DMS53 treated with DMSO at 0.1 percent for 48 hours (cell line): ENCODE data around the gene SLC30A7.
"Not testable (repeated sequence)": the region's sequence is repeated elsewhere in the genome, so short reads cannot be mapped to it uniquely, and the experiment has no call there.

Source experiments
- DNase-seq: peaks from one replicate; lab custom pipeline; 2025; ENCODE audit not compliant: unreplicated experiment; lab: John Stamatoyannopoulos, UW

SLC30A7 gene, protein sequence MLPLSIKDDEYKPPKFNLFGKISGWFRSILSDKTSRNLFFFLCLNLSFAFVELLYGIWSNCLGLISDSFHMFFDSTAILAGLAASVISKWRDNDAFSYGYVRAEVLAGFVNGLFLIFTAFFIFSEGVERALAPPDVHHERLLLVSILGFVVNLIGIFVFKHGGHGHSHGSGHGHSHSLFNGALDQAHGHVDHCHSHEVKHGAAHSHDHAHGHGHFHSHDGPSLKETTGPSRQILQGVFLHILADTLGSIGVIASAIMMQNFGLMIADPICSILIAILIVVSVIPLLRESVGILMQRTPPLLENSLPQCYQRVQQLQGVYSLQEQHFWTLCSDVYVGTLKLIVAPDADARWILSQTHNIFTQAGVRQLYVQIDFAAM

DNA sequence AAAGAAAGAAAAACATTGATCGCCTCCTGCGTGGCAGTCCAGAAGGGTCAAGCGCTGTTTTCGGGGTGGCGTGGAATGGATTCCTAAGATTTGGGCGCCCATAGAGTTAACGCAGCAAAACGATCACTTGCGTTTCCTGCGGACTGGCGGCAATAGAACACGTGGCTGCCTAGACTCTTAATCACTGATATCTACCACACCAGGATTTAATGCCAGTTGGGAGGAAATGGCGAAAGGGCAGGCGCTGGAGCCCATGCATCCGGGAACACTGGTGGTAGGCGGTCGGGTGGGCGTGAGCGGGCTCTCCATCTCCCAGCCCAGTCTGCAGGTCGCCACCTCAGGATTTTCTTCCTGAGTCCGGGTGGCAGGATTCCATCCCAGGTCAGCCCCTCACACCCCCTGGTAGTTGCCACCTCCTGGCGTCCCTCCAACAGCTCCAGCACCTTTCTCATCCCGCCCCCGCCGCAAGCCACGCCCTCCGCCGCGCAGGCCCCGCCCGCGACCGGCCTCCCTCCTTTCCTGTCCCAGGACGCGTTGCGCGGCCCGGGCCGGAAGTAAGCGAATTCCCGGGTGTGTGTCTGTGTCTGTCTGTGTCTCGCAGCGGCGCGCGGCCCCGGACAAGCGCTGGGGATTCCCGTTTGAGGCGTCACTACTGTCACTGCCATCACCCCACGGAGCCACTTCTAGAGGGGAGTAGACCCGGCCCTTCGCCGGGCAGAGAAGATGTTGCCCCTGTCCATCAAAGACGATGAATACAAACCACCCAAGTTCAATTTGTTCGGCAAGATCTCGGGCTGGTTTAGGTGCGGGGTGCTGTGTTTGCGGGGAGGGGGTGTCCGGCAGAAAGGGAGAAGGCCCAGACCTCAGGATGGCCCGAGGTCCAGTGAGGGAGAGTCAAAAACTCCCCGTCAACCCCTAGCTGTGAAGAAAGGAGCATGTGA lies at the start of gene SLC30A7:
TSS of gene SLC30A7 (plus strand) at position 551 of the 941 bp plus-strand sequence. CDS start at position 724, 173 bp downstream.
- peak; percentile 99 for DNase-seq

DNA sequence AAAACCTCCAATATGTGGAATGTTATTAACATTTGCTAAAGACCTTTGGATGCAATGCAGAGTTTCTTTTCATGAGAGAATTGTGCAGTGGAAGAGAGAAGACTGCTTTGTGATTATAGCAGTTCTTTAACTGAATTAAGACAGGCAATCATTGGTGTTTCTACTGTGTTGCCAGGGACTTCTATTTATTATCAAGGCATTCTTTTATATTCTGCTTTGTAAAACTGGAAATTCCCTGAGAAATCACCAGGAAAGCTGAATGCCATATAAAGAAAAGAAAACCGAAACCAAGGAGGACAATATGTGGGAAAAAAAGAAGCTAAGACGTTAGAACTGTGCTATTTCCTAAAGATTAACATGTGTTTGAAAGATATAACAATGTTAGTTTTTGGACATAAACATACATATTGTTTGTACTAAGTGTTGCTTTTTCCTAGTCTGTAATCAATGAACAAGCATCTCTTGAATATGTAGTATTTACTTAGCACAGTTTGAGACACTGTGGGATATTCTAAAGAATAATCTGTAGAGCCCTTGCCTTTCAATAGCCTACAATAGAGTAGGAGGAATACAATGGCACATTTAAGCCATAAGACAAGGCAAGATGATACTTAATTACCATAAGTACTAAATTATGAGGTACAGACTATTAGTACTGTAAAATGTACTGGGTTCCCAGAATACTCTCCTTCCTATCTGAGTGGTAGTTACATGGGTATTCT lies 48.4 kb upstream of the SLC30A7 start:
- no peak for DNase-seq

DNA sequence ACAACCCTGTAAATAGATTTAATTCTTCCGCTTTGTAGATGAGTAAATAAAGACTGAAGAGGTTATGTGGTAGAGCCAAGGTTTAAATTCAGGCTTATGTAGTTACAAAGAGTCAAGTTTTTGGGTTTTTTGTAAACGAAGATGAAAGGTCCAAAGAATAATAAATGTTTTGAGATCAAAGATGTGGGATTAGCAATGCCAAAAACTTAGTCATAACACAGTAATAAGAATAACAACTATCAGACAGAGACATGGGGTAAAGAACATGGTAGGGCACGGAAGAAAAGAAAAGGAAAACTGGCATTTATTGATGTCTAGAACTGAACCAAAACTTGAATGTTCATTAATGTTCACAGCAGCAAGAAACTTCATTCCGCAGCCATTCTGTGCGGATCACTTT lies 44.2 kb upstream of the SLC30A7 start:
- no peak for DNase-seq

DNA sequence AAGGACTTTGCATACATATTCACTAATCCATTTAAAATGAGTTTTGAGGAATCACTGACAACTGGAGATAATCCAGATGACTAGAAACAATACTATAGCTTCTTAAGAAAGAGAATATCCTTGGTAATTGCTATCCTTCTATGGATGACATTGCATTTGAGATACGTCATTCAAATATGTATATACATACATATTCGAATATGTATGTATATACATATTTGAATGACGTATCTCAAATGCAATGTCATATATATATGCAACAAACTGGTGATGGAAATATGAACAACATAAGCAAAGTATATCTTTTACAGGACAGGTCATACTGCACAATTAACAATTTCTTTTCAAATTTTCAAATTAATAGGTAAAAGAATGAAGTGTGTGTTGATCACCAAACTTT lies 42.9 kb upstream of the SLC30A7 start:
- no peak for DNase-seq

DNA sequence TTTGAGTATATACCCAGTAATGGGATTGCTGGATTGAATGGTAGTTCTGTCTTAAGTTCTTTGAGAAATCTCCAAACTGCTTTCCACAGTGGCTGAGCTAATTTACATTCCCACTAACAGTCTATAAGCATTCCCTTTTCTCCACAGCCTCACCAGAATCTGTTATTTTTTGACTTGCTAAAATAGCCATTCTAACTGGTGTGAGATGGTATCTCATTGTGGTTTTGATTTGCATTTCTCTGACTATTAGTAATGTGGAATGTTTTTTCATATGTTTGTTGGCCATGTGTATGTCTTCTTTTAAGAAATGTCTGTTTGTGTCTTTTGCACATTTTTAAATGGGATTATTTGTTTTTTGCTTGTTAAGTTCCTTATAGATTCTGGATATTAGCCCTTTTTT lies 40.8 kb upstream of the SLC30A7 start:
- DNase-seq, result not testable (repeated sequence)

DNA sequence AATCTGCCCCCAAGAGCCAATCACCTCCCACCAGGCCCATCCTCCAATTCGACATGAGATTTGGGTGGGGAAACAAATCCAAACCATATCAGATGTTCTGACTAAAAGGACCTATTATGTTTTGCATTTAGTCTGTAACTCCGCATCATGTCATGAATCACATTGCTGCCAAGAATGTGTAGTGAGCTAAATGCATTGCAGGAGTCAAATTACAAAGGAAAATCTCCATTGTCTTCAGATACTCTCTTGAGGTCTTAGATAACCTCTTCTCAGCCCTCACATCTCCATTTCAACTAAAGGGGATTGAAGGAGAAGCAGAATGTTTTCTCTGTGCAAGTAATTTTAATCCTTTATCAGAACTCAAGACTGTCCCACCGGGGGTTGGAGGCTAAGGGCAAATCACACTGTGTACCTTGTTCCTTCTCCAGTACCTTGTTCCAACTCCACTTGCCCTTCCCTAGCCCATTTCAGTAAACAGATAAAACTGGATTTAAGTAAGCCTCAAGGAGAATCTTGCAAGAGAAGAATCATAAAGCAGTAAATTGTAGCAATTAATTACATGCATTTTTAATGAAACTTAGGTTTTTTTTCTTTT lies 35.4 kb upstream of the SLC30A7 start:
- DNase-seq, result no peak

DNA sequence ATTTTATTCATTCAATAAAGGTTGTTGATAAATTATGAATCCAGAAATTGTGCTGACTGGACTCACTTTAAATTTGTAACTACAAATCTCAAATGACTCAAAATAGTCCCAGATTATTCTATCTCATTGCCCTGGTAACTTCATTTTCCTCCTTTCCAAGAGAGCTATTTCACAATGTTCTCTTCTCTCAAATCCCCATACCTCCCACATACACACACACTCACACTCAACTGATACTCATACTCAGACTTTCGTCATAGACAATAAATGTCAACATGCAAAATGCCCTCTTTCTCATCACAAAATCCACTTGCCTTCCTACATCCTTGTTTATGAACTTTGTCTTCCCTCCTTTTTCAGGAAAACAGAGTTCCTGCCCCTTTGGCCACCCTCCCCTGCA lies 34.5 kb upstream of the SLC30A7 start:
- no peak for DNase-seq

DNA sequence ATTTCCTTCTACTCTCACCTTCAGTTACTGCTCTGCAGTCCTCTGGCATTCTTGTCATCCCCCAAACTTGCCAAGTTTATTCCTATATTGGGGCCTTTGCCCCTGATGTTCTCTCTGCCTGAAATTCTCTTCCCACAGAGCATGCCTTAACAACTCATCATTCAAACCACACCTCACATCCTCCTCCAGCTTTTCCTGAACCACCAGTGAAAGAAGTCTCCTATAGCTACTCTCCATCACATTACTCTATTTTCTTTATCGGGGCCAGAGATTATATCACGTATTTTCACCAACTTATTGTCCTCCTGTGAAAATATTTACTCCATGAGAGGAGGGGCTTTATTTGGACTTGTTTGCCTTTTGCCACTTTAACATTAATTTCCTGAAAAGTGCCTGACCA lies 33.3 kb upstream of the SLC30A7 start:
- DNase-seq, result no peak

DNA sequence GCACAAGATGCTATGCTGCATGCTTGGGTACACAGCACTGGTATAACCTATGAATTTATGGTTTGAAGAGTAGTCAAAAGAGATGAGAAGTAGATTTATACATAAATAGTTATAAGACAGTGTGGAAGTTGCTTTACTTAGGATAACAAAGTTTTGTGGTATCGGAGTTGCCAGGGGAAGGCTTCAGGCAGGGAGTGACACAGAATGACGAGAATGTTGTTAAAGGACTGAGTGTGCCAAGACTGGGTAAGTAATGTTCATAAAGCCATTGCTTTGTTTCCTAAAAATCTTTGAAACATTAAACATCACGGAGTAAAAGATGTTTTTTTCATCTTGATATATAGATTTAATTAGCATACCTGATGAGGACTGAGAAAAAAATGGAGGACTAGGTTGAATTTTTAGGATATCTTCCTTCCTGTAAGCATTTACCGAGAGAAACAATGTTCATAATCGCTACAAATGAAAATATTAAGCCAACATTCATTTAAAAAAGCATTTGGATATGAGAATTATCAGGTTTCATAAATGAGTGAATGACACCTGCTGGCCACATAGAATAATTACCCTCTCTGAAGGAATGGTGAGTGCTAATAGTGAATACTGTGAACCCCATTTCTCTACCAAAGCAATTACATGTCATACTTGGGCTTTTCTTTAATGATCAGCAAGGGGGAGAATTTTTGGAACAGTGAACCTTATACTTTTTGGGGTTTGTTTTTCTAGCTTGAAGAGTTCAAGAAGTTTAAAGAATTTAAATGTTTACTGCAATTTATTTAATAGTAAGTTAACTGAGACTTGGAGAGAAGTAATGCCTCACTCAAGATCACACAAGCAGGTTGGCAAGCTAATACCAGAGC lies 29.6 kb upstream of the SLC30A7 start:
- peak; percentile 79 for DNase-seq

DNA sequence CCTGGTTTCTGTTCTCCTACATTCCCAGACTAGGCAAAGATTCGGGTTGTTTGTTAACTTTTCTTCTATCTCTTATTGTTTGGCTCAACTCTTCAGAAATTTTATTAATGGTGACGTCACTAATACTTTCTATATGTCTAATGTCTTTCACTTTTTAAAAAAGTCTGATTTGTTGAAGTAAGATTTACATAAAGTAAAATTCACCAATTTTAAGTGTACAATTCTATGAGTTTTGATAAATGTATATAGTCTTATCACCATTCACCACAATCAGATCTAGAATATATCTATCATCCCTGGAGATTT lies 29.0 kb upstream of the SLC30A7 start:
- DNase-seq, result no peak

DNA sequence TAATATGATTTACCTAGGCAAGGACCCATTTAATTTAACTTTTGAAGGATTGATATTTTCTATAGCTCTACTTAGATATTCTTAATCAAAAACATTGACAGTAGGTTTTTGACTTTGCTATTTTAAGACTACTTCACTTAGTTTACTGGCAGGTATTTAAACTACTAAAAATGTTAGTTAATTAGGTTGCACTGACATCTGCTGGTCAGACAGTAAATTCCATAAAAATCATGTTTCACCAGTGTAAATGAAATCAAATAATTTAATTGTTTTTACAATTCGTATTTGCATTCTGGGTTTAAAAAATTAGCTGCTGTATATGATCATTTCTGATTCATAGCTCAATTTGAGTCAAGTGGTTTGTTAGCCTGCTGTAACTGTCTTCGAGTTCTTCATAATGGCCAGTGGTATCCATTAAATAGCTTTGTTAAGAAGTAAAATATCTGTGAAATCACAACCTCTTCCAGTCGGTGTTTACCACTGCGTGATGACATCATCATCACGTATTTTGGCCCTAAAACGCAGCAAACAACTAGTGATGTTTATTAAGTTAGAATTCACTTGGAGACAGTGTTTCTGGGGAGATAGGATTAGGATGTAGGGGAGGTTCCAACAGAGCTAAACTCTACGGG lies 27.4 kb upstream of the SLC30A7 start:
- DNase-seq, result peak; percentile 71

DNA sequence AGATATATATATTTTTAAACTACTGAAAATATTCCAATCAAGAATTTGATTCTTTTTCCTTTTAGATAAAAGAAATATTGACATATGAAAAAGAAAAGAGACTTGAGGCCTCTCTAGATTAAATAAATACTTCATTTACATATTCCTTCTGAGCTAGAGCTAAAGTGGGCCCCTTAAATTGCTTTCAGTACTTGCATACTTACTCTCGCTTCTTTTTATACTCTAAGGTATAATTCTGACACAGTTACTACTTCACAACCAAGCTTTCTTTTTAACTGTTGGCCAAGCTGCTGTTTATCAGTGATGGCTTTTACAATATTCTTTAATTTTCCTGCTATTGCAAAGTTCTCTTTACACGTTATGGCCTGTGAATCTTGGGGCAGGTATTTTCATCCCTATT lies 25.9 kb upstream of the SLC30A7 start:
- DNase-seq, result no peak

DNA sequence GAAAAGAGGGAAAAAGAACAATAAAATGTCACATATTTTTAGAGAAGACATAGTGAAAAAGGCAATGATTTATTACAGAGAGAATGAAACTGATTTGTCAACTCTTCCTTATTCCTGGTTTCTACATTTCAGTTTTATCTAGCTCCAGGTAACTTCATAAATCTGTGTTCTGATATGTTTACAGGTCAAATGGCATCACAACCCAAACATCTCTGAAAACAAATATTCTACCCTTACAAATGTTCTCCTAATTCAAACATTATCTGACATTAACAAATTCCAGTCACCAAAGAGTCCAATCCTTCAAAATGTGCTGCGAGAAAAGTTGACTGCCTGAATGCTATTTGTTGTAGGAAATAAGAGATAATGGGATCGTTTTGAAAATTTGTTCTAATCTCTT lies 21.5 kb upstream of the SLC30A7 start:
- no peak for DNase-seq

DNA sequence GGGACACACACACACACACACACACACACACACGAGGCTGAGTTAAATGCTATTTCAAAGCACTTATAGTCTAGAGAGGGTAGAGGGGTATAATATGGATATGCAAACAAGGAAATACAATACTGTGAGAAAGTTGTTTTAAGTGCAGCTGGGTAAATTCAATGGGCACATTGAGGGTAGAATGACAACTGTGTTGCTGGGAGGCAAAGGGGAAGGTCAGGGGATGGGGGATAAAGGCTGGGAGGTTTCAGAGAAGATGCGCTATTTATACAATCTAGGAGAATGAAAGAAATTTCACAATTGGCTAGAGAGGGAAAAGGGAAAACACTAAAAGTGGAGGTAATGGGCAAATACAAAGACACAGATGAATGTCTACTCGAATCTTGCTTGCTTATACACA lies 20.7 kb upstream of the SLC30A7 start:
- peak; percentile 99 for DNase-seq

DNA sequence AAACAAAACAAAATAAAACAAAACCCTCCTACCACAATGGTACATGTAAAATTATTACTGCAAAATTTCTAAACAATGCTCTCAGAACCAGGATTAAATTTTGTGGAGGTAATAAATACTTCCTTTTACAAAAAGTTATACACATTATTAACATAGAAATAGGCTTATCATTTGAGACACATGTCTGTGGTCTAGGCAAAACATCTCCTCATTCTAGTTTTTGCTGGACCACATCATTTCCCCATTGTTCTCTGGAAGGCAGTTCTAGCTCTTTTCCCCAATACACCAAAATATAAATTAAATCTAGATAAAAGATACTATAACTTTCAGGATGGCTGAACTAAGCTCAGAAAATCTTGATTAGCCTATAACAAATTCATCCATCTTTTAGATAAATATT lies 19.6 kb upstream of the SLC30A7 start:
- no peak for DNase-seq

DNA sequence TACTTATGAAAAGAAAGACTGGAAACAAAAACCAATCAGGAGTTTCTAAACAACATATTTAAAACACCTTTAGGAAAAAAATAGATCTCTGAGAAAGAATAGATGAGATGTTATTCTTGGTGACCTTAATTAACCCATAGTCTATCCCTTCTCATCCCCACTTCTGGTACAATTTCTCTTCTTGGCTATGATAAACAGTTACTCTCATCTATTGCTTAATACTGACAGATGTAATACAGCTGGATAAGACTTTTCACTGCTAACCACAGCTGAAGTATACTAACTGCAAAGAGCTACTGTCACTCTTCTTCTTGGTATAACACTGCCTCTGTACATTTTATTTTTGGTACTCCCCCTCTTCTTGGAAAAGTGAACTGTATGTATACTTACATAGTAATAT lies 16.5 kb upstream of the SLC30A7 start:
- no peak for DNase-seq

DNA sequence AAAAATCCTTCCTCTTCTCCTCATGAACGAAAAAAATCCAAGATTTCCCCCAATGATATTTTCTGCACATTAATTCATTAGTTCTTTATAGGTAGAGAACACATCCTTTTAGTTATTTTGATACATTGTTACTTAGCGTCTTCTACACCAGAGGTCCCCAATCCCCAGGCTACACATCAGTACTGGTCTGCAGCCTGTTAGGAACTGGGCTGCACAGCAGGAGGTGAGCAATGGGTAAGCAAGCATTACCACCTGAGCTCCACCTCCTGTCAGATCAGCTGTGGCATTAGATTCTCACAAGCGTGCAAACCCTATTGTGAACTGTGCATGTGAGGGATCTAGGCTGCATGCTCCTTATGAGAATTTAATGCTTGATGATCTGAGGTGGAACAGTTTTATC lies 14.2 kb upstream of the SLC30A7 start:
- DNase-seq, result no peak

DNA sequence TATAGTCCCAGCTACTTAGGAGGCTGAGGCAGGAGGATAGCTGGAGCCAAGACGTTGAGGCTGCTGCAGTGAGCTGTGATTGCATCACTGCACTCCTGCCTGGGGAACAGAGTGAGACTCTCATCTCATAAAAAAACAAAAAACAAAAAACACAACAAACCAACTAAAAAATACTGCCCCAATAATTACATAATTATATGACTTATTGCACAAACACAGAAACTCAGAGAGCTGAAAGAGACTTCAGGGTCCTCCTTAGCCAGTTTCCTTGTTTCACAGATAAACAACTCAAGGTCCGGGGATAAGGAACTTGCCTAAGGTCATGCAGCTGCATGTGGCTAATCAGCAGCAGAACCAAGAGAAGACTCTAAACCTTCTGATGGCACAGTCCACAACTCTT lies 13.2 kb upstream of the SLC30A7 start:
- DNase-seq, result no peak

DNA sequence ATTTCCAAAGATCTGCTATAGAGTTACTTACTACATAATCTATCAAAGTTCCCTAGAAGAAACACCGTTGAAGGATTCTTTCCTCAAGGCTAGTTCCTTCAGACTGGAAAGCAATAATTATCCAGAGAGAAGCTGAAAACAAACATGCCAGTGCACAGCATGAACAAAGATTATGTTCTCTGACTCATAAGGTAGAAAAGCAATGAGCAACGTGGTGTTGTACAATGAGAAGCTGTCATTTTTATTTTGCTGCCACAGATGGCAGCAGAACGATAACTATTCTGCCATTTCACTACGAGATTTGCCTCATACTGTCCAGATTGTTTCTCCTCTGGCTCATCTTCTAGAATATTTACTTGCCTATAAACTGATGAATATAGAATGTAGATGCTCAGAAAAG lies 11.9 kb upstream of the SLC30A7 start:
- DNase-seq, result peak; percentile 37

DNA sequence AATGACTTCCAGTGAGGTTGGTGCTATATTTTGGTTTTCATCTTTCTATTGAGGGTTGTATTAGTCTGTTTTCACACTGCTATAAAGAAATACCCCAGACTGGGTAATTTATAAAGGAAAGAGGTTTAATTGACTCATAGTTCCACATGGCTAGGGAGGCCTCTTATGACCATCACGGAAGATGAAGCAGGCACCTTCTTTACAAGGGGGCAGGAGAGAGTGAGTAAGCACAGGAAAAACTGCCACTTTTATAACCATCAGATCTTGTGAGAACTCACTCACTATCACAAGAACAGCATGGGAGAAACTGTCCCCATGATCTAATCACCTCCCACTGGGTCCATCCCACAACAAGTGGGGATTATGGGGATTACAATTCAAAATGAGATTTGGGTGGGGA lies 6.9 kb upstream of the SLC30A7 start:
- not testable (repeated sequence) for DNase-seq
